Left ventricle myocardium inferior (tissue), 1 donor: ENCODE measurements around the gene MAFG. TPM values are rescaled to one million over a fixed set of nuclear protein-coding genes. Genes with fewer than 3 reads are reported as not detected.
A peak's percentile ranks its signal among the peaks of the same experiment; 100 is the strongest.

Experiments used
- DNase-seq: peaks from one replicate; pipeline ENCODE4 v3.0.0-alpha.2; 2020
- H3K27ac ChIP-seq: fragments of 200-600 bp; replicated peaks from 2 replicates; pipeline ENCODE4 v1.8.0; 2021
- H3K27me3 ChIP-seq: fragments of 200-600 bp; 2 replicates; pipeline ENCODE4 v1.8.0; 2021; ENCODE audit warnings: low read depth
- H3K36me3 ChIP-seq: fragments of 200-600 bp; 2 replicates; pipeline ENCODE4 v1.8.0; 2021
- H3K4me1 ChIP-seq: fragments of 200-600 bp; 2 replicates; pipeline ENCODE4 v1.8.0; 2021
- H3K4me3 ChIP-seq: fragments of 200-600 bp; 2 replicates; pipeline ENCODE4 v1.8.0; 2021; ENCODE audit warnings: mild to moderate bottlenecking, moderate library complexity
- H3K9me3 ChIP-seq: fragments of 200-600 bp; replicated peaks from 2 replicates; pipeline ENCODE4 v1.8.0; 2021
- CTCF ChIP-seq: fragments of 200-600 bp; IDR thresholded peaks from 2 replicates; pipeline ENCODE4 v1.8.0; 2021; ENCODE audit warnings: antibody characterized with exemption, mild to moderate bottlenecking, borderline replicate concordance
- intact Hi-C: fragments of 100-400 bp; cut with micrococcal nuclease; formaldehyde crosslinking; loops from one replicate; pipeline ENCODE4 v1.11.0; 2022
- total RNA-seq: library from RNA; stranded (reverse); fragmentation: NEBNext Ultra II Directional; extraction: Animal tissue kit (Norgen Biotek cat#: 25700); gene quantifications from one replicate; pipeline ENCODE4 v1.2.1, GENCODE V29; 2021
- donor health status: DM: no; HTN: yes; CAD: no; lungs with severe emphysema.

The MAFG gene
- total RNA-seq, 1 donor from 2014 or later, result 24.3 TPM

- no peak overlapping the region for H3K27ac ChIP-seq
- H3K4me3 ChIP-seq, result no peak overlapping the region
- no peak for TF ChIP-seq CTCF
- peaks cover 34% of the 10 kb centered on the region for H3K27me3 ChIP-seq
- DNase-seq, result no peak
- no peaks in the 10 kb centered on the region for H3K36me3 ChIP-seq
- intact Hi-C loops, result no loop called here
- H3K4me1 ChIP-seq, result peaks cover 18% of the 10 kb centered on the region
- H3K9me3 ChIP-seq, result no peaks in the 10 kb centered on the region
These were observed 17.3 kb upstream of the MAFG start for GRCh38 chr17:81944858-81945257.

- intact Hi-C loops, result no loop called here
- peaks cover 42% of the 10 kb centered on the region for H3K27me3 ChIP-seq
- peak overlapping the region; percentile 64 for H3K4me3 ChIP-seq
- TF ChIP-seq CTCF, result no peak
- no peak for DNase-seq
- peak overlapping the region; percentile 78 for H3K27ac ChIP-seq
- H3K9me3 ChIP-seq, result no peaks in the 10 kb centered on the region
- peaks cover 40% of the 10 kb centered on the region for H3K4me1 ChIP-seq
- H3K36me3 ChIP-seq, result no peaks in the 10 kb centered on the region
These were observed 14.6 kb upstream of the MAFG start for GRCh38 chr17:81942167-81942553.

GRCh38 chr17:81941484-81942166, 14.1 kb upstream of the MAFG start:
- Histone ChIP-seq H3K4me1 (peaks cover 45% of the 10 kb centered on the region), H3K27me3 (peaks cover 42% of the 10 kb centered on the region), H3K36me3 (no peaks in the 10 kb centered on the region), H3K9me3 (no peaks in the 10 kb centered on the region), H3K27ac (peak overlapping the region; percentile 78), H3K4me3 (peak overlapping the region; percentile 64)
- peak; percentile 61 for DNase-seq
- intact Hi-C loops, result no loop called here
- no peak for TF ChIP-seq CTCF

- intact Hi-C loops, result no loop called here
- TF ChIP-seq CTCF, result no peak
- Histone ChIP-seq H3K4me1 (peaks cover 47% of the 10 kb centered on the region), H3K36me3 (no peaks in the 10 kb centered on the region), H3K9me3 (no peaks in the 10 kb centered on the region), H3K27me3 (peaks cover 42% of the 10 kb centered on the region), H3K27ac (peak overlapping the region; percentile 78), H3K4me3 (peak overlapping the region; percentile 64)
- DNase-seq, result no peak
These were observed 13.3 kb upstream of the MAFG start for GRCh38 chr17:81940538-81941483.

GRCh38 chr17:81939881-81940385, 12.4 kb upstream of the MAFG start:
- peak; percentile 78 for DNase-seq
- intact Hi-C loops, result no loop called here
- H3K36me3 ChIP-seq, result no peaks in the 10 kb centered on the region
- TF ChIP-seq CTCF, result no peak
- peaks cover 41% of the 10 kb centered on the region for H3K27me3 ChIP-seq
- H3K4me3 ChIP-seq, result peak overlapping the region; percentile 28
- H3K27ac ChIP-seq, result peak overlapping the region; percentile 78
- H3K9me3 ChIP-seq, result no peaks in the 10 kb centered on the region
- H3K4me1 ChIP-seq, result peaks cover 47% of the 10 kb centered on the region
